HEK293 (cell line): ENCODE data around the gene WAC.
"Not testable (repeated sequence)": the region's sequence is repeated elsewhere in the genome, so short reads cannot be mapped to it uniquely, and the experiment has no call there.

Experiments used
- CTCF ChIA-PET: fragments of 350-600 bp; formaldehyde crosslinking; extraction: SDS; loops from one replicate; lab custom pipeline; 2021; ENCODE audit warnings: antibody characterized with exemption; lab: Yijun Ruan, JAX
- POLR2A ChIA-PET: fragments of 300-600 bp; formaldehyde crosslinking; extraction: SDS; loops from one replicate; lab custom pipeline; 2020; ENCODE audit warnings: antibody characterized with exemption, inconsistent platforms; lab: Yijun Ruan, JAX
- H3K27ac ChIP-seq: fragments of 200-500 bp; sonication (Bioruptor generic); 2 replicates; pipeline ENCODE4 v1.5.1; 2014; ENCODE audit warnings: low read depth, low read length, control low read depth, inconsistent platforms; ENCODE audit errors: extremely low read depth
- H3K36me3 ChIP-seq, 2 experiments: fragments of 200-500 bp in 1 of 2; sonication (Bioruptor generic) in 1 of 2; 1 replicate in 1 of 2; 2 replicates in 1 of 2; pipeline ENCODE4 v1.5.1; 2014 to 2017; ENCODE audit warnings: inconsistent platforms in 2 of 2, low read length in 2 of 2; ENCODE audit not compliant: control insufficient read depth in 2 of 2, insufficient read depth in 1 of 2
- H3K4me1 ChIP-seq: fragments of 200-500 bp; sonication (Bioruptor generic); 2 replicates; pipeline ENCODE4 v1.5.1; 2014; ENCODE audit warnings: mild to moderate bottlenecking, low read length, inconsistent platforms; ENCODE audit not compliant: control insufficient read depth, insufficient read depth
- H3K4me3 ChIP-seq: 2 replicates; pipeline ENCODE4 v1.5.1; 2011; ENCODE audit warnings: low read depth, mild to moderate bottlenecking, control low read depth, low read length, moderate library complexity
- H3K9me3 ChIP-seq: fragments of 200-500 bp; sonication (Bioruptor generic); 2 replicates; pipeline ENCODE4 v1.5.1; 2014; ENCODE audit warnings: low read depth, low read length, inconsistent platforms; ENCODE audit not compliant: control insufficient read depth, insufficient read depth
- KLF16 ChIP-seq: fragments of 450-650 bp; formaldehyde crosslinking; IDR thresholded peaks from 2 replicates; pipeline ENCODE4 v1.5.1; 2017; ENCODE audit warnings: missing biosample characterization, missing genetic modification characterization
- KLF7 ChIP-seq: fragments of 450-650 bp; formaldehyde crosslinking; IDR thresholded peaks from 2 replicates; pipeline ENCODE4 v1.5.1; 2016; ENCODE audit warnings: missing biosample characterization, missing genetic modification characterization, borderline replicate concordance
- KLF8 ChIP-seq: fragments of 450-650 bp; formaldehyde crosslinking; IDR thresholded peaks from 2 replicates; pipeline ENCODE4 v1.5.1; 2016; ENCODE audit warnings: missing biosample characterization, missing genetic modification characterization
- TCF7L2 ChIP-seq: IDR thresholded peaks from 2 replicates; pipeline ENCODE4 v1.6.1; 2011; ENCODE audit warnings: low read depth, mild to moderate bottlenecking, inconsistent platforms, low read length, moderate library complexity, borderline replicate concordance
- YY1 ChIP-seq: fragments of 450-650 bp; formaldehyde crosslinking; IDR thresholded peaks from 2 replicates; pipeline ENCODE4 v1.5.1; 2018; ENCODE audit warnings: missing biosample characterization, missing genetic modification characterization
- ZBTB21 ChIP-seq: fragments of 450-650 bp; formaldehyde crosslinking; IDR thresholded peaks from 2 replicates; pipeline ENCODE4 v1.5.1; 2017; ENCODE audit warnings: missing biosample characterization, missing genetic modification characterization
- ZEB2 ChIP-seq: fragments of 450-650 bp; formaldehyde crosslinking; IDR thresholded peaks from 2 replicates; pipeline ENCODE4 v1.5.1; 2016; ENCODE audit warnings: missing biosample characterization, missing genetic modification characterization
- ZIC2 ChIP-seq: fragments of 450-650 bp; formaldehyde crosslinking; IDR thresholded peaks from 2 replicates; pipeline ENCODE4 v1.5.1; 2016; ENCODE audit warnings: missing biosample characterization, missing genetic modification characterization
- ZNF112 ChIP-seq: fragments of 450-650 bp; formaldehyde crosslinking; IDR thresholded peaks from 2 replicates; pipeline ENCODE4 v1.5.0; 2017; ENCODE audit warnings: missing biosample characterization, missing genetic modification characterization
- ZNF121 ChIP-seq: fragments of 450-650 bp; formaldehyde crosslinking; IDR thresholded peaks from 2 replicates; pipeline ENCODE4 v1.5.1; 2016; ENCODE audit warnings: missing biosample characterization, missing genetic modification characterization
- ZNF155 ChIP-seq: fragments of 450-650 bp; formaldehyde crosslinking; IDR thresholded peaks from 2 replicates; pipeline ENCODE4 v1.5.1; 2016; ENCODE audit warnings: missing biosample characterization, missing genetic modification characterization
- ZNF16 ChIP-seq: fragments of 450-650 bp; formaldehyde crosslinking; IDR thresholded peaks from 2 replicates; pipeline ENCODE4 v1.5.1; 2016; ENCODE audit warnings: low read depth, missing biosample characterization, missing genetic modification characterization
- ZNF175 ChIP-seq: fragments of 450-650 bp; formaldehyde crosslinking; IDR thresholded peaks from 2 replicates; pipeline ENCODE4 v1.5.1; 2016; ENCODE audit warnings: missing biosample characterization, missing genetic modification characterization
- ZNF184 ChIP-seq: fragments of 450-650 bp; IDR thresholded peaks from 2 replicates; pipeline ENCODE4 v1.5.1; 2018; ENCODE audit warnings: missing biosample characterization, mild to moderate bottlenecking, missing genetic modification characterization
- ZNF19 ChIP-seq: fragments of 450-650 bp; formaldehyde crosslinking; IDR thresholded peaks from 2 replicates; pipeline ENCODE4; 2016; ENCODE audit warnings: missing biosample characterization, missing genetic modification characterization, low read depth
- ZNF292 ChIP-seq: fragments of 450-650 bp; formaldehyde crosslinking; IDR thresholded peaks from 2 replicates; pipeline ENCODE4 v1.5.1; 2016; ENCODE audit warnings: low read depth, missing biosample characterization, missing genetic modification characterization, borderline replicate concordance
- ZNF335 ChIP-seq: fragments of 450-650 bp; formaldehyde crosslinking; conservative IDR thresholded peaks from 2 replicates; pipeline ENCODE4 v1.5.1; 2016; ENCODE audit warnings: missing biosample characterization, missing genetic modification characterization
- ZNF394 ChIP-seq: fragments of 450-650 bp; formaldehyde crosslinking; IDR thresholded peaks from 2 replicates; pipeline ENCODE4 v1.5.1; 2016; ENCODE audit warnings: missing biosample characterization, missing genetic modification characterization, mild to moderate bottlenecking, moderate library complexity, borderline replicate concordance
- ZNF544 ChIP-seq: fragments of 450-650 bp; formaldehyde crosslinking; IDR thresholded peaks from 2 replicates; pipeline ENCODE4 v1.5.0; 2017; ENCODE audit warnings: missing biosample characterization, missing genetic modification characterization
- ZNF791 ChIP-seq: fragments of 450-650 bp; formaldehyde crosslinking; IDR thresholded peaks from 2 replicates; pipeline ENCODE4 v1.5.1; 2016; ENCODE audit warnings: missing biosample characterization, missing genetic modification characterization
- ZNF792 ChIP-seq: fragments of 450-650 bp; formaldehyde crosslinking; IDR thresholded peaks from 2 replicates; pipeline ENCODE4 v1.5.1; 2016; ENCODE audit warnings: missing biosample characterization, missing genetic modification characterization
- TF ChIP-seq, protein P1 (sequence below): fragments of 450-650 bp; formaldehyde crosslinking; IDR thresholded peaks from 2 replicates; pipeline ENCODE4 v1.5.1; 2016; ENCODE audit warnings: missing biosample characterization, missing genetic modification characterization, low read depth

The WAC gene

DNA sequence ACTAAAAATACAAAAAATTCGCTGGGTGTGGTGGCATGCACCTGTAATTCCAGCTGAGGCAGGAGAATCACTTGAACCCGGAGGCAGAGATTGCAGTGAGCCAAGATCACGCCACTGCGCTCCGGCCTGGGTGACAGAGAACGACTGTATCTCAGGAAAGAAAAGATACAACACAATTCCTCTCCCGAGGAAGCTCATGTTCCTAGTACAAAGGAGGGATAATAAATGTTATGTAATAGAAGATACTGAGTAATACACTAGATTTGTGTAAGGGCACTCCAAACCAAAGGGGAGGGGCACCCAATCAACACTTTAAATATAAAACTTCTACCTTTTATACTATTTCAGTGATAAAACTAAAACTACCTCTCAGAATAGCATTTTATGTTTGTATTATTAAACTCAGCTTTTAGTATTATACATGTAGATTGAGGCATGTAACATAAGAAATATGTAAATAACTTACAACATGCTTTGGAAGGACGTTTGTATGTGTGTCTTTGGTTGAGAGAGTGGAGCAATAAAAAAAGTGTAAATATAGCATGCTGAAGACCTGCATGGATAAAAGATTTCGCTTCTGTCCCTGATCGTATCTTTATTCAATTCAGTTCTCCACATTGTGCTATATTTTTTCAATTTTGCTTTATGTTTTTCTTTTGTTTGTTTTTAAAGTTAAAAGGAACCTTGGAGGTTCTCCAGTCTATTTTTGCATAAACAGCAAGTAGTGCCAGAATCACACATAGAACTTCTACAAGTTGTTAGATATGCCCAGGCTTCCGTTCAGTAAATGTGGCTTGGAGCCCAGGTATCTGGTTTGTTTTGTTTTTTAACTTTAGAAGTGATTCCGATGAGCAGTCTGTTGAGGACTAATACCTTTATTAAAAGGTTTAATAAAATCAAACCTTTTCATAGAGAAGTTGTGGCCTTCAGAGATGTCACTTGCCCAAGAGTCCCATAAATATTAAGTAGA, 71.9 kb downstream of the WAC start:
- Histone ChIP-seq H3K9me3 (no peaks in the 10 kb centered on the region), H3K4me3 (no peak overlapping the region), H3K36me3 (peaks cover 28 to 63% of the 10 kb centered on the region in 2 experiments), H3K4me1 (no peaks in the 10 kb centered on the region), H3K27ac (no peak overlapping the region)
- ChIA-PET CTCF (interaction anchor here (0.5 kb wide), 1 partner anchor 526 kb away, joined by 3 read pairs; no protein-coding TSS in a partner anchor), POLR2A (no interaction called here)
- TF ChIP-seq ZNF184 (tag by site-specific recombination), result no peak
- no peak for TF ChIP-seq ZEB2 (tag by site-specific recombination)
- TF ChIP-seq ZBTB21, result no peak
- no peak for TF ChIP-seq ZNF112 (tag by site-specific recombination)
- TF ChIP-seq ZNF394 (tag by site-specific recombination), result no peak
- no peak for TF ChIP-seq KLF7 (tag by site-specific recombination)
- no peak for TF ChIP-seq ZNF155
- TF ChIP-seq ZNF791 (tag by site-specific recombination), result no peak
- TF ChIP-seq, protein P1, sequence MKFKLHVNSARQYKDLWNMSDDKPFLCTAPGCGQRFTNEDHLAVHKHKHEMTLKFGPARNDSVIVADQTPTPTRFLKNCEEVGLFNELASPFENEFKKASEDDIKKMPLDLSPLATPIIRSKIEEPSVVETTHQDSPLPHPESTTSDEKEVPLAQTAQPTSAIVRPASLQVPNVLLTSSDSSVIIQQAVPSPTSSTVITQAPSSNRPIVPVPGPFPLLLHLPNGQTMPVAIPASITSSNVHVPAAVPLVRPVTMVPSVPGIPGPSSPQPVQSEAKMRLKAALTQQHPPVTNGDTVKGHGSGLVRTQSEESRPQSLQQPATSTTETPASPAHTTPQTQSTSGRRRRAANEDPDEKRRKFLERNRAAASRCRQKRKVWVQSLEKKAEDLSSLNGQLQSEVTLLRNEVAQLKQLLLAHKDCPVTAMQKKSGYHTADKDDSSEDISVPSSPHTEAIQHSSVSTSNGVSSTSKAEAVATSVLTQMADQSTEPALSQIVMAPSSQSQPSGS (tag by site-specific recombination), result no peak
- TF ChIP-seq ZNF335 (tag by site-specific recombination), result no peak
- TF ChIP-seq ZNF292 (tag by site-specific recombination), result no peak
- TF ChIP-seq KLF16 (tag by site-specific recombination), result no peak
- no peak for TF ChIP-seq ZNF19 (tag by site-specific recombination)
- TF ChIP-seq ZNF792, result no peak
- no peak for TF ChIP-seq YY1 (tag by site-specific recombination)

DNA sequence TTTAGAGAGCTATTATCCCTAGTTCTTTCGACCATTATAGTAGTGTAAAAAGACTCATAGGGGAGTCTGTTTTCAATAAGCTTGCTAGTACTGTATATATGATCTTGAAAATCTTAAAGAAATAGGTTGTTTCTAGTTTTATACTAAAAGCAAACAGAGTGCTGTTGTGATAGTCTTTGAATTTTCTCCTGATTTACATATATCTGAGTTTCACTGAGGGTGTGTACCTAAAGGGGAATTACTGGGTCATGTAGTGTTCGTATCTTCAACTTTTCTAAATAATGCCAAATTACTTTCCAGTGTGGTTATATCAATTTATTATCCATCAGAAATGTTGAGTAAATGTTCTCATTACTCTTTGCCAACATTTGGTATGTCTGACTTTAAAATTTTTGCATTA, 73.7 kb downstream of the WAC start:
- no peaks in the 10 kb centered on the region for H3K9me3 ChIP-seq
- H3K4me3 ChIP-seq, result no peak overlapping the region
- peaks cover 44 to 77% of the 10 kb centered on the region in 2 experiments for H3K36me3 ChIP-seq
- H3K4me1 ChIP-seq, result no peaks in the 10 kb centered on the region
- ChIA-PET POLR2A (no interaction called here), CTCF (interaction anchor here (0.6 kb wide), 2 partner anchors 130 to 1612 kb away, joined by 3 to 6 read pairs; no protein-coding TSS in a partner anchor)
- H3K27ac ChIP-seq, result no peak overlapping the region
- no peak for TF ChIP-seq KLF8 (tag by site-specific recombination)

- H3K4me1 ChIP-seq, POLR2A ChIA-PET, H3K4me3 ChIP-seq, CTCF ChIA-PET, H3K27ac ChIP-seq, H3K9me3 ChIP-seq: not testable (repeated sequence)
- H3K36me3 ChIP-seq, result peaks cover 71 to 90% of the 10 kb centered on the region in 2 experiments
These were observed 76.7 kb downstream of the WAC start for GRCh38 chr10:28609636-28610035.

GRCh38 chr10:28612877-28613276, 80.0 kb downstream of the WAC start:
- no peak overlapping the region for H3K4me3 ChIP-seq
- ChIA-PET CTCF (interaction anchor here (0.7 kb wide), 1 partner anchor 899 kb away, joined by 3 read pairs; no protein-coding TSS in a partner anchor), POLR2A (no interaction called here)
- H3K4me1 ChIP-seq, result no peaks in the 10 kb centered on the region
- H3K27ac ChIP-seq, result no peak overlapping the region
- H3K9me3 ChIP-seq, result no peaks in the 10 kb centered on the region
- peaks cover 83 to 98% of the 10 kb centered on the region in 2 experiments for H3K36me3 ChIP-seq
- TF ChIP-seq TCF7L2 (no peak), ZNF155 (no peak), ZNF544 (tag by site-specific recombination) (no peak), ZNF121 (tag by site-specific recombination) (peak; percentile 82; the same call in 1 of the 2 replicates), ZIC2 (tag by site-specific recombination) (no peak), ZNF16 (tag by site-specific recombination) (no peak), ZNF175 (no peak)
